ENCODE measurements around the gene CCDC78.
"Not testable (repeated sequence)": the region's sequence is repeated elsewhere in the genome, so short reads cannot be mapped to it uniquely, and the experiment has no call there.

CCDC78 gene

GRCh38 chr16:694187-694862, 31.9 kb downstream of the CCDC78 start:
- no peak for DNase-seq (ENCODE audit: low read depth in 2 of 2)

GRCh38 chr16:693766-694165, 32.5 kb downstream of the CCDC78 start:
- no peak for DNase-seq (ENCODE audit: low read depth in 2 of 2)

- DNase-seq (ENCODE audit: low read depth in 2 of 2): no peak
Observed at GRCh38 chr16:693364-693763, 32.9 kb downstream of the CCDC78 start.

- DNase-seq (ENCODE audit: low read depth in 2 of 2): no peak
Observed at GRCh38 chr16:692356-693108, 33.7 kb downstream of the CCDC78 start.

GRCh38 chr16:691242-691641, 35.0 kb downstream of the CCDC78 start:
- not testable (repeated sequence) for DNase-seq (ENCODE audit: low read depth in 2 of 2)

GRCh38 chr16:689175-689897, 36.9 kb downstream of the CCDC78 start:
- no peak for DNase-seq (ENCODE audit: low read depth in 2 of 2)

- DNase-seq (ENCODE audit: low read depth in 2 of 2): no peak
Observed at GRCh38 chr16:687499-687898, 38.7 kb downstream of the CCDC78 start.

GRCh38 chr16:686459-687260, 39.6 kb downstream of the CCDC78 start:
- no peak for DNase-seq (ENCODE audit: low read depth in 2 of 2)

- no peak for DNase-seq (ENCODE audit: low read depth in 2 of 2)
Observed at GRCh38 chr16:685967-686366, 40.3 kb downstream of the CCDC78 start.

- DNase-seq (ENCODE audit: low read depth in 2 of 2): no peak
Observed at GRCh38 chr16:684961-685696, 41.1 kb downstream of the CCDC78 start.

GRCh38 chr16:684071-684794, 42.0 kb downstream of the CCDC78 start, which contains the start of gene JMJD8:
JMJD8 (minus strand) TSS chr16:684334; CDS start chr16:684319, 15 bp downstream.
- peak; percentile 97 for DNase-seq (ENCODE audit: low read depth in 2 of 2)

GRCh38 chr16:683396-684070, 42.7 kb downstream of the CCDC78 start:
- DNase-seq (ENCODE audit: low read depth in 2 of 2): no peak

GRCh38 chr16:682493-683395, 43.5 kb downstream of the CCDC78 start:
- DNase-seq (ENCODE audit: low read depth in 2 of 2): no peak

- DNase-seq (ENCODE audit: low read depth in 2 of 2): no peak
Observed at GRCh38 chr16:681746-682427, 44.4 kb downstream of the CCDC78 start.

- DNase-seq (ENCODE audit: low read depth in 2 of 2): no peak
Observed at GRCh38 chr16:680967-681745, 45.1 kb downstream of the CCDC78 start.

GRCh38 chr16:680625-680945, 45.7 kb downstream of the CCDC78 start:
- DNase-seq (ENCODE audit: low read depth in 2 of 2): no peak

GRCh38 chr16:679814-680624, 46.2 kb downstream of the CCDC78 start, which contains the start of gene STUB1:
STUB1 (plus strand) TSS chr16:680410; CDS start chr16:680526, 116 bp downstream.
- peak; percentile 82 to 90 for DNase-seq (ENCODE audit: low read depth in 2 of 2)

Data from stimulated activated CD4-positive, alpha-beta T cell treated with anti-CD3 and anti-CD28 coated beads, Interleukin-12 subunit alpha, Interleukin-12 subunit beta, amount 100 ng/mL, for 24 hours (primary cell).